ENCODE results near the gene PHYHD1. TPM values are rescaled to one million over a fixed set of nuclear protein-coding genes. Genes with fewer than 3 reads are reported as not detected.

Gene PHYHD1
- total and polyA plus RNA-seq, 10 of the 15 experiments (the other 5 are each of a cell fraction or from before 2014, with no cell fraction given): 0.09 to 0.17 TPM; not detected in 8

GRCh38 chr9:128902351-128903078 lies 18.3 kb upstream of the PHYHD1 start (continued):
- 0 out of 2 replicates have a peak, but pooled peaks have one; percentile 34 for TF ChIP-seq NKRF (conservative IDR thresholded peaks at IDR 0.05)
- TF ChIP-seq FOS (IDR thresholded peaks at IDR 0.05; ENCODE audit: borderline replicate concordance, extremely low read depth, insufficient read length): no peak
- TF ChIP-seq IRF4 (IDR thresholded peaks at IDR 0.05; ENCODE audit: low read depth, low read length): no peak
- peak; percentile 66; the same call in 1 of the 2 replicates for TF ChIP-seq DPF2 (IDR thresholded peaks at IDR 0.05)
- TF ChIP-seq POU2F2 (IDR thresholded peaks at IDR 0.05; ENCODE audit: borderline replicate concordance, low read depth, low read length): 0 out of 3 replicates have a peak, but pooled peaks have one; percentile 51
- peak; percentile 17 to 39; a peak in 2 of 4 replicates for TF ChIP-seq IKZF2 (IDR thresholded peaks at IDR 0.05)
- TF ChIP-seq BCLAF1 (IDR thresholded peaks at IDR 0.05): no peak
- peak; percentile 85; the same call in 1 of the 2 replicates for TF ChIP-seq TCF3 (IDR thresholded peaks at IDR 0.05; ENCODE audit: borderline replicate concordance, insufficient read depth, low read depth, low read length)
- peak; percentile 43 for TF ChIP-seq IKZF1 (conservative IDR thresholded peaks at IDR 0.05)
- TF ChIP-seq RAD21 (IDR thresholded peaks at IDR 0.05; ENCODE audit: insufficient read depth, low read depth, low read length): no peak
